Fibroblast of pulmonary artery (primary cell): ENCODE data around the gene SLC6A6.

Experiments
- DNase-seq: peaks from one replicate; pipeline ENCODE4 v3.0.0-alpha.2; 2010; ENCODE audit warnings: low read depth
- H3K4me3 ChIP-seq: replicated peaks from 2 replicates; pipeline ENCODE4 v1.5.1; 2011; ENCODE audit warnings: low read depth, mild to moderate bottlenecking, control low read depth, low read length, moderate library complexity
- TF ChIP-seq, protein P1 (sequence below): IDR thresholded peaks from 2 replicates; pipeline ENCODE4 v1.5.1; 2011; ENCODE audit warnings: mild to moderate bottlenecking, control low read depth, low read length, inconsistent platforms; ENCODE audit errors: missing control alignments

SLC6A6 gene

DNA sequence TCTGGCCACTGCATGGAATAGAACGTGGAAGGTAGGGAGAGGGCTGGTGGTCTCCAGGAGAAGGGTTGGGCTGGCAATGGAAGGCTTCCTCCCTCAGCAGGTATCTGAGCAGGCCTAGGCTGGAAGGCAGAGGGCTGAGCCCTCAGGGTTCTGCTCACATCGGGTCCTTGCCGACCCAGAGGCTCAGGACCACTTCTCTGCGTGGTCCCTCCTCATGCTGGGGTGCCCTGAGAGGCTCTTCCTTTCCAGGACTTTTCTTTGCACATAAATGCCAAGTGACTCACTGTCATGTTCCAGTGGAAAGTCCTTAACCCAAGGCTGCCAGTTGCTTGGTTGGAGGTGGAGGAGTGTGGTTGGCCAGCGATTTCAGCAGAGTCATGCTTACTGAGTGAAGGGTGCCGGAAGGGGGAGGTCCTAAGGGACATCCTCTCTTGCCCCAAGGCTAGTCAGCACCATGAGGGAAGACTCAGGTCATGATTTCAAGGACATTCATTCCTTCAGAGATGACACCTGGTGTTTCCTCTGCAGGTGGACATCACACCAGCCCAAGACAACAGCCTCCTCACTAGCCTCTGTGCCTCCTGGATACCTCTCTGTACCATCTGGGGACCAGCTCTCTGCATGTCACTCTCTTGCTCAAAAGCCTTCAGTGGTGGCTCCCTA lies 8.2 kb downstream of the SLC6A6 start:
- DNase-seq = peak; percentile 89
- TF ChIP-seq, protein P1, sequence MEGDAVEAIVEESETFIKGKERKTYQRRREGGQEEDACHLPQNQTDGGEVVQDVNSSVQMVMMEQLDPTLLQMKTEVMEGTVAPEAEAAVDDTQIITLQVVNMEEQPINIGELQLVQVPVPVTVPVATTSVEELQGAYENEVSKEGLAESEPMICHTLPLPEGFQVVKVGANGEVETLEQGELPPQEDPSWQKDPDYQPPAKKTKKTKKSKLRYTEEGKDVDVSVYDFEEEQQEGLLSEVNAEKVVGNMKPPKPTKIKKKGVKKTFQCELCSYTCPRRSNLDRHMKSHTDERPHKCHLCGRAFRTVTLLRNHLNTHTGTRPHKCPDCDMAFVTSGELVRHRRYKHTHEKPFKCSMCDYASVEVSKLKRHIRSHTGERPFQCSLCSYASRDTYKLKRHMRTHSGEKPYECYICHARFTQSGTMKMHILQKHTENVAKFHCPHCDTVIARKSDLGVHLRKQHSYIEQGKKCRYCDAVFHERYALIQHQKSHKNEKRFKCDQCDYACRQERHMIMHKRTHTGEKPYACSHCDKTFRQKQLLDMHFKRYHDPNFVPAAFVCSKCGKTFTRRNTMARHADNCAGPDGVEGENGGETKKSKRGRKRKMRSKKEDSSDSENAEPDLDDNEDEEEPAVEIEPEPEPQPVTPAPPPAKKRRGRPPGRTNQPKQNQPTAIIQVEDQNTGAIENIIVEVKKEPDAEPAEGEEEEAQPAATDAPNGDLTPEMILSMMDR = no peak

DNA sequence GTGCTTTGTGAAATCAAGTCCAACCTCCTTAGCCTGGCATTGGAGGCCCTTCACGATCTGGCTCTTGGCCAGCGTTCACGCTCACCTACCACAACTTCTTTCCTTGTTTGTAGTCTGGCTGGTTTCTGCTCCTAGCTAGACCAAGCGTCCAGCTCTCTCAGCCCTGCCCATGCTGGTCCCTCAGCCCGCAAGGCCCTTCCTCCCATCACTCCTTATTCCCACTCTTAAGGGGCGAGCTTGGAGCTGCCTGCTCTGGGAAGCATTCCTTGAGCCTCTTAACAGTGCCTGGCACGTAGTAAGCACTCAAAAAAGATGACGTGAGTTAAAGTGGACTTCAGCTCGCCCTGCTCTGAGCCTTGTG lies 8.7 kb downstream of the SLC6A6 start:
- no peak overlapping the region for H3K4me3 ChIP-seq
- DNase-seq = no peak
- TF ChIP-seq, protein P1 = no peak

More for the DNA sequence above, 8.2 kb downstream of the SLC6A6 start:
- no peak overlapping the region for H3K4me3 ChIP-seq

DNA sequence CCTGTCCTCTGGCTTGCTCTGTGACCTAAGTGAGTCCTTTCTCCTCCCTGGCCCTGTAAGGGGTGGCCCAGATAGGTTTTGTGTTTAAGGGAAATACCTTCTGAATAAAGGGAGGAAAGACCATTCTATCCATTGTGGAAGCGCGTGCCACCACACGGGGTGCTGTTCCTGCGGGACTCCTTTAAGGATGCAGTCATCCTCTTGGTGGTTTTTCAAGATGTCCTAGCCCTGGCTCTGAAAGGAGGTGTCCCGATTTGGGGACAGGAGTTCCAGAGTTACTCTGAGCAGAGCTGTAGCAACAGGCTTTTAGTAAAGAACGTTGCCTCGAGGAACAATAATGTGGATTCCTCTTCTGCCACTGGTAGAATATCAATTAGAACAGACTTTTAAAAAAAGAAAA lies 9.6 kb downstream of the SLC6A6 start:
- DNase-seq = no peak
- TF ChIP-seq, protein P1 = peak; percentile 17
- no peak overlapping the region for H3K4me3 ChIP-seq

GRCh38 chr3:14412831-14413380 lies 10.5 kb downstream of the SLC6A6 start:
- DNase-seq = no peak
- TF ChIP-seq, protein P1 = no peak
- H3K4me3 ChIP-seq = no peak overlapping the region

- no peak for DNase-seq
- TF ChIP-seq, protein P1 = no peak
- no peak overlapping the region for H3K4me3 ChIP-seq
Observed at GRCh38 chr3:14413381-14414071, 11.1 kb downstream of the SLC6A6 start.

- TF ChIP-seq, protein P1 = no peak
- DNase-seq = no peak
- H3K4me3 ChIP-seq = no peak overlapping the region
Observed at GRCh38 chr3:14414846-14415464, 12.5 kb downstream of the SLC6A6 start.
